GM21529 (cell line): Measurements from ENCODE around the gene CARMIL1.
"Not testable (repeated sequence)": the region's sequence is repeated elsewhere in the genome, so short reads cannot be mapped to it uniquely, and the experiment has no call there.

ENCODE experiments used
- ATAC-seq: cut with Tn5 transposase; IDR thresholded peaks from one replicate; pipeline ENCODE4 v1.9.1; 2021; ENCODE audit not compliant: unreplicated experiment

CARMIL1 gene

DNA sequence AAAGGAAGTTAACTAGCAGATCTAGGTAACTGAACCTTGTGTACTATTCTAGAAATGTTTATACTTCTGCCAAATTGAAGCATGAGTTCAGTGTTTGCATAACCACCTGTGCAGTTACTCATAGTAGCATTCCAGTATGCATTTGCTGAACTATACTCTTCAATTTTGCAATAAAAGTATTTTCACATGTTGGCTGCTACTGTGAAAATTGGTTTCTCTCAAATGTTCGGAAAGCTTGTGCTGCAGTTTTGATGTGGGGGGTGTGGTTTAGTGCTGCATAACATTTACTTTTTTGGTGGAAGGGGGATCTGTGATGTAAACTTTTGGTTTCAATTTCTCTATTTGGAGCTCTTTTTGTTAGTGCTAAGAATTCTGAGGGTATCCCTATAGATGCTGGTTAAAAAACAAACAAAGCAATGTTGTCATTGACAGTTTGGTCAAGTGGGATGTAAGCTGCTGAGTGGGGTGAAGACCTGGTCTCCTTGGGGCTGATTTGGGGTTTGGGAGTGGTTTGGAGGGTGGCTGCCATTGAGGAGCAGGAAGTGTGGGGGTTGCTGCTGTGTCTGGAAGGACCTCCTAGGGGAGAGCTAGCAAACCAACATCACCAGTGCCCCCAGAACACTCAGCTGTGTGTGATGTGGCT lies 87.8 kb downstream of the CARMIL1 start:
- ATAC-seq, result no peak

DNA sequence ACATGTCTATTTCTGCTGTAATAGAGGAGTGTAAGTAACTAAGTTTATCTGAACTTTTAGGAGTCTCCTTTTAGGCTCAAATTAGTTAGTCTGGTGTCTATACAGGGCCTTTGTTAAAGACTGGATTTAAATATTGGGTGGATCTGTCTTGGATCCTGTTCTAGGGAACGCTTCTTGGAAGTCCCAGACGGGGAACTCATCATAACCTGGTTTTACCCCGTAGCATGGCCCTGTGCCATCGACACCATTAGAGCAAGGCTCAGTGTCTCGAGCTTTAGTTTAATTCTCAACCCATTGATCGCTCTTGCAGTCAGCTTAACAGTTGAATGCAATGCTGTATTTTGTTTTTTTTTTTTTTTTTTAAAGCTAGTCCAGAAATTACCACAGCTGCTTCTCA lies 89.9 kb downstream of the CARMIL1 start:
- no peak for ATAC-seq

DNA sequence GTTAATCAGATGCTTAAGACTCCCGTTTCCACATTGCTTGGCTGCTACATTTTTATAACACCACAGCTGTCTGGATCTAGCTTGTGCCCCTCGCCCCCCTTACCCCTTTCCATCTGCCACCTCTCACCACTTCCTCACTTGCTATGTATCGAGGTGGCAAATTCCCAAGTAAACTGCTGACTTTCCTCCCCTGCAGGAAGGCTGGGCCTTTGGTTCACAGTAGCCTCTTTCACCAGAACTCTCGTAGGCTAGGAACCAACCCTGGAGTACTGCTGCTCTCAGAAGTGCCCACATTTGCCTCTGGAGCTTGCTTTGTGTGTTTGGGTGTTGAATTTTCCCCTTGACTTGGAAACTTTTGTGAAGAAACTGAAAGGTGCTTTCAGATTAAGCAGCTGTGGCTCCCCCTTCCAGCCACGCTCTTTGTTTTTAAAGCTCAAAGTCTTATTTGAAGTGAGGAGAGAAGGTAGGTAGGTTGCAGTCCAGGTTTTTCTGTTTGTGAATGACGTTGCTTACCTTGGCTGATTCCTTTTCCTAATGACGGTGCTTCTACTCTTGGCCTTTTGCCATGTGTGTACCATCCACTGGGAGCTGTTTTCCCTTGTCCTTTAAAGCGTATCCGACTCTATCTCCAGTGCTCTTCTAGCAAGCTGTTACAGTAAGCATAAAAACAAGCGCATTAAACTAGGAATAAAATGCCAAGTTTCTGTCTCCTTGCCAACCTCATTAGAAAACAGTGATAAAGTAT lies 90.4 kb downstream of the CARMIL1 start:
- ATAC-seq, result no peak

DNA sequence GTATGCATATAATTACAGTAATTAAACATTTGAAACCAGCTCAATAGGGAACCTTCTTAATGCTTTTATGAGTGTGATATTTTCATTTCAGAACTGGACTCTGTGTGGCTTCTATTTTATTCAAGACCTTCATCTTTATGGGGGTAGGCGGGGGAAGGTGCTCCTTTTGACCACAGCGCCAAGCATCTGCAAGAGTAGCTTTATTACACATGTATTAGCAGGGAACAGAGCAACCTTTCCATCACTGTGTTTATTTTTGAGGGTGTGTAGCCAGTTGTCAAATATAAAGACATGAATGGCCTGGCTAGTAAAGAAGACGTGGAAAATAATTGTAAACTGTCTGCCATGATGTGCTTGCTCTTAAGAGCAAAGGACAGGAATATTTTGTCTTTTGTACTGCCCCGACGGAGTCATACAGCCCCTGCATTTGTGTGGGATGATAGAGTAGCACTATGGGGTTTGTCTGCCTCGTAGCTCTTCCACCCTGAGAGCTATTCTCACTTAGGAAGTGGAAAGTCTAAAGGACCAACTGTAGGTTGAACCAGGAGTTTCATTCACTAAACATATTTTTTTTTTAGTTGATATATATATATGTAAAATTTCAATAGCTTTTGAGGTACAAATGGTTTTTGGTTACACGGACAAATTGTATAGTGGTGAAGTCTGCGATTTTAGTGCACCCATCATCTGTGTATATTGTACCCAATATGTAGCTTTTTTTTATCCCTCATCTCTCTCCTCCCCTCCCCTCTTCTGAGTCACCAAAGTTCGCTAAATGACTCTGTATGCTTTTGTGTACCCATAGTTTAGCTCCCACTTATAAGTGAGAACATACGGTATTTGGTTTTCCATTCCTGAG lies 91.2 kb downstream of the CARMIL1 start:
- no peak for ATAC-seq

DNA sequence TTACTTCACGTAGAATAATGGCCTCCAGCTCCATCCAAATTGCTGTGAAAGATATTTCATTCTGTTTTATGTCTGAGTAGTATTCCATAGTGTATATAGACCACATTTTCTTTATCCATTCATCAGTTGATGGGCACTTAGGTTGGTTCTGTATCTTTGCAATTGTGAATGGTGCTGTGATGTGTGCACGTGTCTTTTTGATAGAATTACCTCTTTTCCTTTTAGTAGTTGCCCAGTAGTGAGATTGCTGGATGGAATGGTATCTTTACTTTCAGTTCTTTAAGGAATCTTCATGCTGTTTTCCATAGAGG lies 91.8 kb downstream of the CARMIL1 start:
- ATAC-seq, result no peak

DNA sequence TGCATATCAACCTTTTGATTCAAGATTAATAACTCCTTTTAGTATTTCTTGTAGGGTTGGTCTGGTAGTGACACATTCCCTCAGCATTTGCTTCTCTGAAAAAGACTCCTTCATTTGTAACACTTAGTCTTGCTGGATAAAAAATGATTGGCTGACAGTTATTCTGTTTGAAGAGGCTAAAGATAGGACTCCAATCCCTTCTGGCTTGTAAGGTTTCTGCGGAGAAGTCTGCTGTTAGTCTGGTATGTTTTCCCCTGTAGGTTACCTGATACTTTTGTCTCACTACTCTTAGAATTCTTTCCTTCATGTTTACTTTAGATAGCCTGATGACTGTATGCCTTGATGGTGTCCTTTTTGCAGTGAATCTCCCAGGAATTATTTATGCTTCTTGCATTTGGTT lies 96.0 kb downstream of the CARMIL1 start:
- no peak for ATAC-seq

DNA sequence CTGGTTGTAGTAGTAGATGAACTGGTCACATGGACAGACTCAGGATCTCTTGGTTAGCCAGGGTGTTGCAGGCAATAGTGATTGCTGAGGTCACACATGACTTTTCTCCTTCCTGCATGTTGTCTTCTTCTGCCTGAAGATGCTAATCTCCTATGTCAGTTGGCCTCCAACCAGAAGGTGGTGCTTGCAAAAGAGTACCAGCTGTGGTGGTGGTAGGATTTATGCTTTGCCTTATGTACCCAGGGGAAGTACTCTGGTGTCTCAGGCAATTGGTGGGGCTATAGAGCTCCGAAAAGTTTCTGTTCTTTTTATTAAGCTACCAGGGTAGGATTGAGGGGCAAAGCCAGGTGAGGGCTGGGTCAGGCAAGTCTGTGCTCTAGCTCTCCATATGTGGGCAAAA lies 98.5 kb downstream of the CARMIL1 start:
- ATAC-seq, result no peak

DNA sequence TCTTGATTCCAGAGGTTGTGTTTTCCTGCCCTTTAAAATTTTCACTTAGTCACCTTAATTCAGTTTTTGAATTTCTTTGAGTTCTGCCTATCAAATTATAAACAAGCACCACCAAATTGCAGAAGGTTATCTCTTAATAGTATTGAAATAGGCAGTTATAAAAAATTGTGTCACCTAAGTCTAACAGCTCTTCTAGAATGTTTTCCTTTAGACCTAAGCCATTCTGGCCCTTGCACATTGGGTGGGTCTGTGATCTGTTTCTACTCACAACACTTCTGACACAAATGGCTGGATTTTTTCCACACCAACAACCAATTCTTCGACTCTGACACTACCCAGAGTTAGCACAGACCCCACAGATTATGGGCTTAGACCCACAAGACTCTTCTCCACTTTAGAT lies 101.9 kb downstream of the CARMIL1 start:
- no peak for ATAC-seq

DNA sequence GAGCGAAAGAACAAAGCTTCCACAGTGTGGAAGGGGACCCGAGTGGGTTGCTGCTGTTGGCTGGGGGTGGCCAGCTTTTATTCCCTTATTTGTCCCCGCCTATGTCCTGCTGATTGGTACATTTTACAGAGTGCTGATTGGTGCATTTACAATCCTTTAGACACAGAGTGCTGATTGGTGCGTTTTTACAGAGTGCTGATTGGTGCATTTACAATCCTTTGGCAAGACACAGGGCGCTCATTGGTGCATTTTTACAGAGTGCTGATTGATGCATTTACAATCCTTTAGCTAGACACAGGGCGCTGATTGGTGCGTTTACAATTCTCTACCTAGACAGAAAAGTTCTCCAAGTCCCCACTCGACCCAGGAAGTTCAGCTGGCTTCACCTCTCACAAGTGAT lies 103.3 kb downstream of the CARMIL1 start:
- not testable (repeated sequence) for ATAC-seq

DNA sequence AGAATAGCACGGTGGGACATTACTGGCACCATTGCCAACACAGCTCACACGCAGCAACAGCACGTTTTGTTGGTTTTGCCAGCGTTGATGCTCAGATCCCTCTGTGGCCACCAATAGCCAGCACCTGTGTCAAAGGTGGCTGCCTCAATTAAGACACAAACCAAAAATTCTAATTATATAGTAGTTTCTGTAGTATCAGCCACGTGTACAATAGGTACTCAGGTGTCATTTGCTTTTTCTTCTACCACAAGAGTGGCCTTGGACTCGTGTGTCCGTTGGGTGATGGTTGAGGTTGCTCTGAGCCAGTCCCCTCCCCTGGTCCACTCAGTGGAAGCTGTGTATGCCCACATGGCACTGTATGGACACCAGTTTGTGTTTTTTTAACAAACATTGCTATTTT lies 105.1 kb downstream of the CARMIL1 start:
- no peak for ATAC-seq

DNA sequence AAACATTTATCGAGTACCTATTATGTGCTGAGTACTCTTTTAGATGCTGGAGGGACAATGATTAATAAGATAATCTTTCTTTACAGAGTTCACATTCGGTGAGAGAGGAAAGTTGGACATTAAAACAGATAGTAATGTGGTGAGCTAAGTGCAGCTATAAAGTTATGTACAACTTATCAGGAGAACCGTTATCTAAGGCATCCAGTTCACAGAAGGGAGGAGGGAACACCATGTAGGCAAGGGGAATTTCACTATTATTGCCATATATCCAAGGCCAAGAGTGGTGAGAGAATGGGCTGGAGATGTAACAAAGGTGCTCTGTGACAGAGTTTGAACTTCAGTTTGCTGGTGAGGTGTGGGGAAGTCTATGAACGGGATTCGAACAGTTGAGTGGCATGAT lies 105.8 kb downstream of the CARMIL1 start:
- no peak for ATAC-seq

DNA sequence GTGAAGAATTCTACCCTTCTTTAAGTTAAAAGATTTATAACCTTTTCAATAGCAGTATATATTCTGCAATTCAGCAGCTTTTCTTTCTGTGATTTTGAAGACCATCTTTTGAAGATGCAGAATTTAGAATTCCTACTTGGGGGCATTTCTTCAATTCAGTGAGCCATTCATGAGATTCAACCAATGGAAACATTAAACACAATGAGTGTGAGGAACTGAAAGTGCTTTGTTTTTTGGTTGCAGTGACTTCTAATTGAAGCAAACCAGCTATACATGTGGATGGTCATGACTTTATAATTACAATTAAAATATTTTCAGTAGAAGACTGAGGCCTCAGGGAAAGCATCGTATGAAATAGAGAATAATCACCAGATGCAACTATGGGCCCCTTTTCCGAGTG lies 108.3 kb downstream of the CARMIL1 start:
- ATAC-seq, result no peak

DNA sequence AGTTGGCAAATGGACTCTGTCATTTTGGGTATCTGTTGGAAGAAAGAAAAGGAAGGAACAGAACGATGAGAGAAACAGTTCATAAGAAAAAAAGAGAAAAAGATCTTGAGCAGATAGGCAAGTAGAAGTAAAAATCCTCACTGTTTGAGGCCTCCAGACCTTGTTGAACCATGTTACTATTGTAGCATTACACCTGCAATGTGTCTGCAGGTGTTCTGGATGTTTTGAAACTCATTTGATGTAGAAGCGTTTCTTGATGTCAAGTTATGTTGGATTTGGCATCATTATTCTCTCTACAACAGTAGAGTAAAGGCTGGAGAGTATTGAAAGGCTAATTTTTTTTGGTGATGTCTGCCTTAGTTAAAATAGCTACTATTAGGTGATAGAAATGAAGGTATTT lies 108.7 kb downstream of the CARMIL1 start:
- no peak for ATAC-seq

DNA sequence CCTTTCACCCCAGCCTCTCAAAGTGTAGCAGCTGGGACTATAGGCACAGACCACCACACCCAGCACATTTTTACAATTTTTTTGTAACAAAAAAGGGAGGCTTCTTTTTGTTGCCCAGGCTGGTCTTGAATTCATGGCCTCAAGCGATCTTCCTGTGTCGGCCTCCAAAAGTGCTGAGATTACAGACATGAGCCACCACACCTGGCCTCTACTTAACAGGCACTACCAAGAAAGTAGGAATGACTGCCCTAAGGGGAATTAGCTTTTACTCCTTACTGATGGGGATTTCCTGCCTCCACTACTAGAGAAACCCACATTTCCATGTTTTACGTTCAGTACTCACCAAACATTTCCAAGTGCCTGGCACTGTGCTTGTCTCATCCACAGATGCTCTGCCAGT lies 109.6 kb downstream of the CARMIL1 start:
- ATAC-seq, result no peak

DNA sequence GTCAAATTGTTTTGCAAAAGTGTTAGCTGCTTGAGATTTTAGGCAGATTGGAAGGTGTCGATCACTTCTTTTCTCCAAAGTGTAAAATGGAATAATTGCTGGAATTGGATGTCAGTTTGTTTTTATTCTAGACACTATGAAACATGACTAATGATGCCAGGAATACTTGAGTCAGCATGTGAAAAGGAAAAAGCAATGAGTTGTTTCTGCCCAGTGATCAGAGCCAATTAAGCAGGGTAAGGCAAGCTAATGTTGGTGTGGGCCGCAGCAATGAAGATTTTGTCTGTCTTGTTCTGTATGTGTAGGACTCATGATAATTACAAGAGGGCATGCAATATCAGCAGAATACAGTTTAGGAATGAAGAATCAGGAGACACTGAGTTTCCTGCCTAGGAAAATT lies 110.3 kb downstream of the CARMIL1 start:
- no peak for ATAC-seq

DNA sequence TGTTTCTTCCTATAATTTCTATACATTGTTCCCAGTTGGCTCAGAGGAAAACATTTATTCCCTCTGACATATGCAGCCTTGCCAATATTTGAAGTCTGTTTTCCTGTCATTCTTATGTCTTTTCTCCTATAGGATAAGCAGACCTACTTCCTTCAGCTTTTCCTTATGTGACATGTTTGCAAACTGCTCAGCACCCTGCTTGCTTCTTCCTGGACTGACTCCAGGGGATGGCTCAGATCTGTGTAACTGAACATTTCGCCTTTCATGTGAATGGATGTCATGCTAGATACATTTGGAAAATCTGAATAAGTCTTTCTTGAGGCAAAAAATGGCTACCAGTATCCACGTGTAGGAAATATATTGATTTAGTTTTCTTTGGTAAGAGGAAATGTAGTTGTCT lies 113.2 kb downstream of the CARMIL1 start:
- no peak for ATAC-seq

DNA sequence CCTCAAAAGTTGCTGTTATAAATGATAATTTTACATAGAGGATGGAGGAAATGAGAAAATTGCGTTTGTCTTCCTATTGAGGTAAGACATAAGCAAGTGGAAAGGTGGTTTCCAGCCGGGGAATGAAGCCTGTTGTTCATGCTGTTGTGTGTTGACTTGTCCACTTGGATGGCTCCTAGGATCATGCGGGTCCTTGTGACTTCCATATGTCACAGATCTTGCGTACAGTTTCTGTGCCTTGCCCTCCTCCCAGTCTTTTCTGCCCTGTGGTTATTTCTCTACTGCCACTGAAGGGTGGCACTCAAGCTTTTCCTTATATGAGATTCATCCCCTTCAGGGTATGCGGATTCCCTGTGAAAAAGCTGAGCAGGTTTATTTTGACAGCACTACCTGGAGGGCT lies 116.6 kb downstream of the CARMIL1 start:
- no peak for ATAC-seq

DNA sequence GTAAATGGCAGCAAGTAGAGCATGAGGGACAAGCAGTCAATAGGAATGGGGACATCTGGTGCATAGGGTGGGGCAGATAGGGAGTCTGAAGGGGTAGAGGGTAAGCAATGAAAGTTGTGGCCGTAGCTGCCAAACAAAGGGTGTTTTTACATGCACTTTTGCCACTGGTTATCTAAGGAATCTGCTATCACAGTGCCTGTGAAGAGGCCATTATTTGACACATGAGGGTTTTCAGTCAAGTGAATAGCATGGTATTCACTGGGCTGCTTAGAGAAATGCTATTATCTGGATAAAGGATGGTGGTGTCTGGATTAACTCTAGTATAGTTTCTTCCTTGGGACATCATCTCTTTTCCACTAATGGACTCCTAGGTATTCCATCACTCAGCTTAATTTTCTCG lies 118.2 kb downstream of the CARMIL1 start:
- no peak for ATAC-seq

DNA sequence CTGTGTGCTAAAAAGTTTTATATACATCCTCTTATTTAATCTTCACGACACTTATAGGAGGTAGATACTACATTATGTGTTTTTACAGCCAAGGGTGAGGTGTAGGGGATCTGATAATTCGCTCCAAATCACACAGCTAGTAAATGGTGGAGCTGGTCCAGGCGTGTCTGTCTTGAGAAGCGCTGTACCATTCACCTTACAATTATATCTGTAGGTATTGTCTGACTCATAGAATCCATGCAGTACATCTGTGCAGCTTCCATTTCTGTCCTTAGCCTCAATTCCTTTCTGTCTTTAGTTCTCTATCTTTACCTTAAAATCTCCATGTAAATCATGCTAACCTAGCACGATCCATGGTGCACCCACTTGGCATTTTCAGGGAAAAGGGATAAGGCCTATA lies 120.7 kb downstream of the CARMIL1 start:
- no peak for ATAC-seq

DNA sequence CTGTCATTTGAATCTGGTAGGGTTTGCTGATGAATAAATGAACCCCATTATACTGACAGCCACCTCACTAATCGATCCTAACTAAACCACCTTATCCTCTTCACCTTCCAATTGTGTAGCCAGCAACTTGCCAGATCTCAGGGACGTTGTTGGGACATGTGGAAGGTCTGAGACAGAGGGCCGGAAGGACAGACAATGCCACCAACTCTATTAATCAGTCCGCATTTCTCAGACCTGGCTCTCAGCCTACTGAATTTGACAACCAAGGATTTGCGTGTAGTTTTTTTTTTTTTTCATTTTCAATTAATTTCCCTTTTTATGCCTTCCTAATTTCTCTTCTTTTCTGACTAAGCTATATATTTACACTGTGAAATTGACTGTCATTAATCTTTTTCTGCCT lies 122.5 kb downstream of the CARMIL1 start:
- no peak for ATAC-seq

DNA sequence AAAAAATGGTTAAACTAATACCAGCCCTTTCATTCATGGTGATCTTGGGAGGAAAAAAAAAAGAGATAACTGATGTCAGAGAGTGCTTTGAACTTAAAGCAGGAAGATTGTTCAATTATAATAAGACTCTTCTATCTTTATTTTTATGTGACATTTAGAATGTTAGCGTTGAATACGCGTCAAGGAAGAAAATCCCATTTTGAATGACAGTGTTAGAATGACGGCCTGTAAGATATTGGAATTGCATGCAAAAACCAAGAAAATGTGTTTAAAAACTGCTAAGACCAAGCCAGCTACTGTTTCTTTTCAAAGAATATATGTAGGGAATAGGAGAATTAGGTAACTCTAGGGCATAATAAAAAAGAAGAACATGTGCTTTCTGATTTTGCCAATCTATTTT lies 123.0 kb downstream of the CARMIL1 start:
- ATAC-seq, result no peak

DNA sequence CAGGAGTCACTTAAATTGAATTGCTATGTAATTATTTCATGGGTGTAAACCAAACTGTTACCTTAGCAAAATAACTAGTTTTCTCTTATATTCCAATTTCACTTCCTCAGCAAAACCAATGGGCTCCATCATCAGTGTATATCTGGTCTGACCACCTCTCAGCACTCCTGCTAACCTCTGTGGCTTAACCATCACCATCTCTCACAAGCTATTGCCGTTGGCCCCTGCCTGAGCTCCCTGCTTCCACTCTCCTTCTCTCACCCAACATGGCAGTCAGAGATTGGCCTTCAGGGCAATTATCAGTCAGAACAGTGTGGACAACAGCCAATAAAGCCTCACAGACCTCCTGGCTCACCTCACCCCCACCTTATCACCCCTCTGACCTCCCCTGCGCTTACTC lies 124.0 kb downstream of the CARMIL1 start:
- no peak for ATAC-seq
